ENCODE data around the gene DDX17. TPM values are rescaled to one million over a fixed set of nuclear protein-coding genes. Genes with fewer than 3 reads are reported as not detected.

The DDX17 gene
- total RNA-seq, 1 experiment from 2014 or later, result 343 TPM

DNA sequence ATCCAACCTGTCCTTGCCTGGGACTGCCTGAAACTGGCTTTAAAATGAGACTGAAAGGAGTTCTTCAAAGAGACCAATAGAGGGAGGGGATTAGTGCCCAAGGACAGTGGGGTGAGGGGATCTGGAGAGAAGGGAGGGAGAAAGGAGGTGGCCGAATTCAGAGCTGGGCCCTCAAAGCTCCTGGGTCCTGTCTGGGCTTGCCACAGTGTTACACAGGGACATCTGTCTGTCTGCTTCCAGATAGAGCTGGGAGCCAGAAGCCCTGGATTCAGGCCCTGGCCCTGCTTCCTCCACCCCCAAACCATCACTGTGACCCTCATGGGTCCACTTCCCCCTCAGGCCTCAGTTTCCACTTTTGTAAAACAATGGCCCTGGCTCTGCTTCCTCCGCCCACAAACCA is 54.7 kb downstream of the DDX17 start:
- Histone ChIP-seq H3K27ac (ENCODE audit: low read depth, low read length, poor library complexity, severe bottlenecking) (no peak overlapping the region), H3K36me3 (ENCODE audit: insufficient read depth, low read length, poor library complexity, severe bottlenecking) (no peaks in the 10 kb centered on the region), H3K27me3 (replicated peaks; ENCODE audit: insufficient read depth, low read depth, low read length, poor library complexity) (peaks cover 8% of the 10 kb centered on the region), H3K9me3 (ENCODE audit: low read depth, low read length, poor library complexity, severe bottlenecking) (no peaks in the 10 kb centered on the region), H3K4me3 (ENCODE audit: low read depth, low read length, poor library complexity, severe bottlenecking) (no peak overlapping the region), H3K4me1 (ENCODE audit: insufficient read depth, low read length, poor library complexity, severe bottlenecking) (peaks cover 9% of the 10 kb centered on the region)
- no peak for DNase-seq (ENCODE audit: low spot score)
- ChIA-PET CTCF (no interaction called here), POLR2A (ENCODE audit: low non-redundant PET) (interaction anchor here (0.6 kb wide), 1 partner anchor 440 kb away, joined by 3 read pairs; no protein-coding TSS in a partner anchor)
- no peak for TF ChIP-seq CTCF (conservative IDR thresholded peaks at IDR 0.05; ENCODE audit: low read depth, low read length)
- no peak for TF ChIP-seq EZH2 (IDR thresholded peaks at IDR 0.05; ENCODE audit: borderline replicate concordance, low read depth, low read length, poor library complexity, severe bottlenecking)
- no TSS peak for BruUV-seq (replicated peaks)
- intact Hi-C loops (cut with micrococcal nuclease; ENCODE audit: unreplicated experiment), result no loop called here

DNA sequence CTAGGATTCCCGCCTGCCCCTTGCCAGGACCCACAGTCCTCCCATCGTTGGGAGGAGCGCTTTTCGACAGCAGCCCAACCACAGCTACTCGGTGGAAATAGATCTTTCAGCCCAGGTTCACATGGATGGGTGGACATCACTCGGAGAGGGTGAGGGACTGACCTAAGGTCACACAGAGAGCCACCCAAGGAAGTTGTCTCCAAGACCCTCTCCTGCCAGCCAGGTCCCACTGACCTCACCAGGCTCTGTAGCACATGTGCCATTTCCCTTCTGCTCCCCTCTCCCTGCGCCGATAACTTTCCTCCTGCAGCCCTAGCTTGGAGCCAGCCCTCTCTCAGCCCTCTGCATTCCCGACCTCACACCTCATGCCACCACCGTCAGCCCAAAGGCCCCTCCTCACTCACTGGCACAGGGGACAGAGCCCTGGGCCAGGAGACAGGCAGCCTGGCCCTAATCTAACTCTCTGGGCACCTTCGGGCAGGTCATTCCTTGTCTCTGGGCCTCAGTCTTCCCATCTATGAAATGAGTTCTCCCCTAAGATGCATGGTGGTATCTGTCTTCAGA is 55.8 kb downstream of the DDX17 start:
- Histone ChIP-seq H3K4me1 (ENCODE audit: insufficient read depth, low read length, poor library complexity, severe bottlenecking) (peaks cover 4% of the 10 kb centered on the region), H3K9me3 (ENCODE audit: low read depth, low read length, poor library complexity, severe bottlenecking) (no peaks in the 10 kb centered on the region), H3K36me3 (ENCODE audit: insufficient read depth, low read length, poor library complexity, severe bottlenecking) (no peaks in the 10 kb centered on the region), H3K4me3 (ENCODE audit: low read depth, low read length, poor library complexity, severe bottlenecking) (no peak overlapping the region), H3K27ac (ENCODE audit: low read depth, low read length, poor library complexity, severe bottlenecking) (no peak overlapping the region), H3K27me3 (replicated peaks; ENCODE audit: insufficient read depth, low read depth, low read length, poor library complexity) (peaks cover 8% of the 10 kb centered on the region)
- TF ChIP-seq CTCF (conservative IDR thresholded peaks at IDR 0.05; ENCODE audit: low read depth, low read length), result no peak
- no peak for TF ChIP-seq EZH2 (IDR thresholded peaks at IDR 0.05; ENCODE audit: borderline replicate concordance, low read depth, low read length, poor library complexity, severe bottlenecking)
- ChIA-PET CTCF (no interaction called here), POLR2A (ENCODE audit: low non-redundant PET) (interaction anchor here (0.6 kb wide), 1 partner anchor 835 kb away, joined by 5 read pairs; no protein-coding TSS in a partner anchor)
- no TSS peak for BruUV-seq (replicated peaks)
- intact Hi-C loops (cut with micrococcal nuclease; ENCODE audit: unreplicated experiment), result no loop called here
- no peak for DNase-seq (ENCODE audit: low spot score)

GRCh38 chr22:38449776-38450175 is 56.3 kb downstream of the DDX17 start:
- H3K9me3 ChIP-seq (ENCODE audit: low read depth, low read length, poor library complexity, severe bottlenecking), result no peaks in the 10 kb centered on the region
- peaks cover 8% of the 10 kb centered on the region for H3K27me3 ChIP-seq (replicated peaks; ENCODE audit: insufficient read depth, low read depth, low read length, poor library complexity)
- intact Hi-C loops (cut with micrococcal nuclease; ENCODE audit: unreplicated experiment), result no loop called here
- BruUV-seq (replicated peaks), result no TSS peak
- no peak for DNase-seq (ENCODE audit: low spot score)
- ChIA-PET POLR2A (ENCODE audit: low non-redundant PET) (no interaction called here), CTCF (no interaction called here)
- H3K4me1 ChIP-seq (ENCODE audit: insufficient read depth, low read length, poor library complexity, severe bottlenecking), result peaks cover 4% of the 10 kb centered on the region
- H3K4me3 ChIP-seq (ENCODE audit: low read depth, low read length, poor library complexity, severe bottlenecking), result no peak overlapping the region
- no peak overlapping the region for H3K27ac ChIP-seq (ENCODE audit: low read depth, low read length, poor library complexity, severe bottlenecking)
- H3K36me3 ChIP-seq (ENCODE audit: insufficient read depth, low read length, poor library complexity, severe bottlenecking), result no peaks in the 10 kb centered on the region
- TF ChIP-seq CTCF (conservative IDR thresholded peaks at IDR 0.05; ENCODE audit: low read depth, low read length) (no peak), EZH2 (IDR thresholded peaks at IDR 0.05; ENCODE audit: borderline replicate concordance, low read depth, low read length, poor library complexity, severe bottlenecking) (no peak)
